Endodermal cell (in vitro differentiated cells): ENCODE data around the gene CRYBB2. TPM values are rescaled to one million over a fixed set of nuclear protein-coding genes. Genes with fewer than 3 reads are reported as not detected.

Experiments used
- DNase-seq: peaks from one replicate; pipeline ENCODE4 v3.0.0-alpha.2; 2017
- H3K27ac ChIP-seq: 2 replicates; pipeline ENCODE4 v1.5.1; 2013; ENCODE audit warnings: mild to moderate bottlenecking, low read depth, low read length, moderate library complexity
- H3K27me3 ChIP-seq: 2 replicates; pipeline ENCODE4 v1.6.1; 2013; ENCODE audit warnings: mild to moderate bottlenecking, low read length, moderate library complexity; ENCODE audit not compliant: insufficient read depth, control insufficient read depth, poor library complexity, severe bottlenecking
- H3K36me3 ChIP-seq: 2 replicates; pipeline ENCODE4 v1.7.0; 2013; ENCODE audit warnings: mild to moderate bottlenecking, low read length, moderate library complexity; ENCODE audit not compliant: control insufficient read depth, insufficient read depth
- H3K4me1 ChIP-seq: one replicate; pipeline ENCODE4 v1.7.0; 2013; ENCODE audit warnings: low read length; ENCODE audit not compliant: control insufficient read depth, insufficient read depth
- H3K4me3 ChIP-seq: 2 replicates; pipeline ENCODE4 v1.5.1; 2013; ENCODE audit warnings: mild to moderate bottlenecking, low read length, moderate library complexity
- H3K9ac ChIP-seq: 2 replicates; pipeline ENCODE4 v1.6.1; 2013; ENCODE audit warnings: mild to moderate bottlenecking, low read length, moderate library complexity; ENCODE audit not compliant: poor library complexity, severe bottlenecking; ENCODE audit errors: extremely low read depth
- H3K9me3 ChIP-seq: 2 replicates; pipeline ENCODE4 v1.6.1; 2013; ENCODE audit warnings: mild to moderate bottlenecking, low read length, moderate library complexity; ENCODE audit not compliant: control insufficient read depth
- H3K27ac Mint-ChIP-seq: 2 replicates; pipeline ENCODE4 v1.8.0; 2020; ENCODE audit warnings: mixed read lengths
- H3K27me3 Mint-ChIP-seq: 2 replicates; pipeline ENCODE4 v1.8.0; 2021; ENCODE audit warnings: mild to moderate bottlenecking, mixed read lengths; ENCODE audit not compliant: insufficient read depth
- H3K36me3 Mint-ChIP-seq: 2 replicates; pipeline ENCODE4 v1.8.0; 2020; ENCODE audit warnings: low read depth, mixed read lengths
- H3K4me1 Mint-ChIP-seq: 2 replicates; pipeline ENCODE4 v1.8.0; 2020; ENCODE audit warnings: mixed read lengths
- H3K4me3 Mint-ChIP-seq: 2 replicates; pipeline ENCODE4 v1.8.0; 2020; ENCODE audit warnings: mild to moderate bottlenecking, moderate library complexity, mixed read lengths
- H3K9me3 Mint-ChIP-seq: 2 replicates; pipeline ENCODE4 v1.8.0; 2020; ENCODE audit warnings: mild to moderate bottlenecking, mixed read lengths
- WGBS, 2 experiments: methylation state at CpG; one replicate each; pipeline versions ENCODE4 v1.1.5 to v1.1.7; 2013; ENCODE audit warnings: missing lambda C conversion rate in 2 of 2, mixed read lengths in 1 of 2; ENCODE audit not compliant: insufficient coverage in 1 of 2, insufficient read length in 1 of 2; 5-methylcytosine and 5-hydroxymethylcytosine counted together
- total RNA-seq, 2 donors: library from RNA; stranded (reverse); fragmentation: NEBNext Ultra II Directional in 1 of 2; extraction: Animal tissue kit (Norgen Biotek cat#: 25700) in 1 of 2; gene quantifications; 2 replicates in 1 of 2; 3 replicates in 1 of 2; pipeline ENCODE4 v1.2.1, GENCODE V29; 2021
- TF ChIP-seq, protein P1 (sequence below): fragments of 200-600 bp; sonication (generic); conservative IDR thresholded peaks from 2 replicates; pipeline ENCODE4 v1.5.0; 2021; ENCODE audit warnings: antibody characterized with exemption, mild to moderate bottlenecking

CRYBB2 gene
- total RNA-seq, 2 donors from 2014 or later, result not detected

DNA sequence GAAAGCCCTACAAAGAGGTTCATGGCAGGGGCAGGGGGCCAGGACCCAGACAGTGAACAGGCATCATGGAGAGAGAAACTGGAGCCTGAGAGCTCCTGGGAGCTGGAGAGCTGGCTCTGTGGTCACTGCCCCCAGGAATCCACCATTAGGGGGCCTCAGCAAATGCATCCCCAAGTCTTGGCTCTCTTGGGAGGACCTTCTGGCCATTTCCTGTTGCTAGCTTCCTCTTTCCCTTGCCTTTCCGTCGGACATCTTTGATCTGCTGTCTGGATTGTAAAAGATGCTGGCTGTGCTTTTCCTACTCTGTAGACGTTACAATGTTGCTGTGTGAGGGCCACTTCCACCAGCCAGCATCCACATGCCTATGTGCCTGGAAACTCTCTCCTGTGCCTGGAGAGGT is 7.1 kb upstream of the CRYBB2 start:
- no peak for DNase-seq

DNA sequence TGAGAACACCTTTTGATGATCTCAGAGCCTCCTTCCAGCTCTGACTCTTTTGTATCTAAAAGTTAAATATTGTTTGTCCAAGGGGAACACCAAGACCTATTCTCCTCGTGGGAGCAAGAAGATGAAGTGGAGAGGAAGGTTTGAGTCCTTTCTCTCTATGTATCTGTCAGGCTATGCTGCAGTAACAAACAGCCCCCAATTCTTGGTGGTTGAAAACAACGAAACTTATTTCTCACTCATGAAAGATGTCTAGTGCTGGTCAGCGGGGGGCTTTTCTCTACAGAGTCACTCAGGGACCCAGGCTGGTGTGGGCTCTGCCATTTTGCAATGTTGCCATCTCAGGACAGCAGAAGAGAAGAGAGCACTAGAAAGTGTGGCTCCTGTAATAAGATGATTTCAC is 6.2 kb upstream of the CRYBB2 start:
- no peaks in the 10 kb centered on the region for H3K4me1 Mint-ChIP-seq
- Histone ChIP-seq H3K36me3 (no peaks in the 10 kb centered on the region), H3K27ac (no peak overlapping the region), H3K9me3 (peaks cover 24% of the 10 kb centered on the region), H3K4me1 (no peaks in the 10 kb centered on the region), H3K4me3 (no peak overlapping the region), H3K9ac (no peak overlapping the region), H3K27me3 (no peaks in the 10 kb centered on the region)
- WGBS, 2 experiments, result 76 to 85% methylated on average over 2 to 3 of the region's 3 CpGs
- peaks cover 3% of the 10 kb centered on the region for H3K27me3 Mint-ChIP-seq
- peaks cover 26% of the 10 kb centered on the region for H3K9me3 Mint-ChIP-seq
- peaks cover 5% of the 10 kb centered on the region for H3K36me3 Mint-ChIP-seq
- TF ChIP-seq, protein P1, sequence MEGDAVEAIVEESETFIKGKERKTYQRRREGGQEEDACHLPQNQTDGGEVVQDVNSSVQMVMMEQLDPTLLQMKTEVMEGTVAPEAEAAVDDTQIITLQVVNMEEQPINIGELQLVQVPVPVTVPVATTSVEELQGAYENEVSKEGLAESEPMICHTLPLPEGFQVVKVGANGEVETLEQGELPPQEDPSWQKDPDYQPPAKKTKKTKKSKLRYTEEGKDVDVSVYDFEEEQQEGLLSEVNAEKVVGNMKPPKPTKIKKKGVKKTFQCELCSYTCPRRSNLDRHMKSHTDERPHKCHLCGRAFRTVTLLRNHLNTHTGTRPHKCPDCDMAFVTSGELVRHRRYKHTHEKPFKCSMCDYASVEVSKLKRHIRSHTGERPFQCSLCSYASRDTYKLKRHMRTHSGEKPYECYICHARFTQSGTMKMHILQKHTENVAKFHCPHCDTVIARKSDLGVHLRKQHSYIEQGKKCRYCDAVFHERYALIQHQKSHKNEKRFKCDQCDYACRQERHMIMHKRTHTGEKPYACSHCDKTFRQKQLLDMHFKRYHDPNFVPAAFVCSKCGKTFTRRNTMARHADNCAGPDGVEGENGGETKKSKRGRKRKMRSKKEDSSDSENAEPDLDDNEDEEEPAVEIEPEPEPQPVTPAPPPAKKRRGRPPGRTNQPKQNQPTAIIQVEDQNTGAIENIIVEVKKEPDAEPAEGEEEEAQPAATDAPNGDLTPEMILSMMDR, result no peak
- DNase-seq, result no peak
- no peak overlapping the region for H3K27ac Mint-ChIP-seq
- no peak overlapping the region for H3K4me3 Mint-ChIP-seq

More for the DNA sequence above, 7.1 kb upstream of the CRYBB2 start:
- H3K27ac ChIP-seq, result no peak overlapping the region
- no peaks in the 10 kb centered on the region for H3K36me3 ChIP-seq
- Mint-ChIP-seq H3K4me3 (no peak overlapping the region), H3K36me3 (peaks cover 5% of the 10 kb centered on the region), H3K9me3 (peaks cover 26% of the 10 kb centered on the region), H3K27ac (no peak overlapping the region), H3K4me1 (no peaks in the 10 kb centered on the region), H3K27me3 (peaks cover 3% of the 10 kb centered on the region)
- H3K4me3 ChIP-seq, result no peak overlapping the region
- no peaks in the 10 kb centered on the region for H3K27me3 ChIP-seq
- H3K9ac ChIP-seq, result no peak overlapping the region
- 86 to 89% methylated on average over 1 to 3 of the region's 3 CpGs for WGBS, 2 experiments
- TF ChIP-seq, protein P1, result peak; percentile 27
- H3K9me3 ChIP-seq, result peaks cover 24% of the 10 kb centered on the region
- H3K4me1 ChIP-seq, result no peaks in the 10 kb centered on the region

DNA sequence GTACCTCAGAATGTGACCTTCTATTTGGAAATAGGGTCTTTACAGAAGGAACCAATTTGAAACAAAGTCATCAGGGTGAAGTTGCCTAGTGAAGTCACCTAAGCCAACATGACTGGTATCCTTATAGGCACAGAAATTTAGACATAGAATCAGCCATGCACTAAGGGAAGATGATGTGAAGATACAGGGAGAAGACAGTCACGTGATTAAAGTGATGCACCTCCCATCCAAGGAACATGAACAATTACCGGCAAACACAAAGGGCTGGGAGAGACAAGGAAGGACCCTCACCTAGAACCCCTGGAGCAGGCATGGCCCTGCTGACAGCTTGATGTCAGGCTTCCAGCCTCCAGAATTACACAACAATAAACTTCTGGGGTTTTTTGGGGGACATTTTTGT is 3.2 kb upstream of the CRYBB2 start:
- Histone ChIP-seq H3K9ac (no peak overlapping the region), H3K36me3 (no peaks in the 10 kb centered on the region), H3K27me3 (peaks cover 17% of the 10 kb centered on the region), H3K27ac (no peak overlapping the region), H3K4me3 (no peak overlapping the region), H3K4me1 (no peaks in the 10 kb centered on the region), H3K9me3 (peaks cover 24% of the 10 kb centered on the region)
- peaks cover 17% of the 10 kb centered on the region for H3K27me3 Mint-ChIP-seq
- no peak overlapping the region for H3K27ac Mint-ChIP-seq
- H3K36me3 Mint-ChIP-seq, result peaks cover 5% of the 10 kb centered on the region
- H3K9me3 Mint-ChIP-seq, result peaks cover 26% of the 10 kb centered on the region
- TF ChIP-seq, protein P1, result no peak
- no peak for DNase-seq
- H3K4me1 Mint-ChIP-seq, result no peaks in the 10 kb centered on the region
- WGBS, 2 experiments, result 88% methylated on average over 2 of the region's 2 CpGs; no CpG with 5 or more reads in 1 of the 2 experiments
- no peak overlapping the region for H3K4me3 Mint-ChIP-seq
